Stimulated activated CD8-positive, alpha-beta memory T cell treated with anti-CD3 and anti-CD28 coated beads, Interleukin-4, amount 100 ng/mL, for 4 hours (primary cell): ENCODE measurements around the gene LUZP2.

ENCODE experiments used
- DNase-seq, 2 donors: peaks; one replicate each; pipeline ENCODE4 v3.0.0-alpha.2; 2020; ENCODE audit warnings: low read depth in 2 of 2, low spot score in 1 of 2

LUZP2 gene

DNA sequence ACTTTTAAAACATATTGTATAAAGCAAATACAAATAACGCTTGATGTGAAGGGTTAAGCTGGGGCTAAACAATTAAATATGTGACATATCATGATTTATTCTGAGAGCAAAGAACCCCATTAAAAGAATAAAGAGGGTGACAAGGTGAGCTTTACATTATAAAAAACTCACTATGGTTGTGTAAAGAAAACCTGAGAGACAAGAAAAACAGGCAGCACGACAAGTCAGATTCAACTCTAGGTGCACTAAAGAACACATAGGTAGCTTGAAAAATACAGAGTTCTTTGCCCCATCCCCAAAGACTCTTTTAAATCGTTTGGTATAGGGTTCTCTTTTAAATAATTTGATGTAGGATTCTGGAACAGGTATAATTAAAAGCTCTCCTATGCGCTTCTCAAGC, 63.5 kb downstream of the LUZP2 start:
- no peak for DNase-seq

DNA sequence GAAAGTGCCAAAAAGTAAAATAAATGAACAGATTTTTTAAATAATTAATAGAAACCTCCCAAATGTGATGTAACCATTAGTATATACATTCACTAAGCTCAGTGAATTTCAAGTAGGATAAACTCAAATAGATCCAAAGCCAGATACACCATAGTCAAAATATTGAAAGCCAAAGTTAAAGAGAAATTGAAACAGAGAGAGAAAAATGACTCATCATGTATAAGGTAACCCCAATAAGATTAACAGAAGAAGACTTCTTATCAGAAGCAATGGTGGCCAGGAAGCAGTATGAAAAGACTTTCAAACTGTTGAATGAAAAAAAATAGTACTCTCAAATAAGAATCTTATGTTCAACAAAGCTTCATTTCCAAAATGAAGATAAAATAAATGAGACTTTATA, 70.5 kb downstream of the LUZP2 start:
- DNase-seq, result no peak

DNA sequence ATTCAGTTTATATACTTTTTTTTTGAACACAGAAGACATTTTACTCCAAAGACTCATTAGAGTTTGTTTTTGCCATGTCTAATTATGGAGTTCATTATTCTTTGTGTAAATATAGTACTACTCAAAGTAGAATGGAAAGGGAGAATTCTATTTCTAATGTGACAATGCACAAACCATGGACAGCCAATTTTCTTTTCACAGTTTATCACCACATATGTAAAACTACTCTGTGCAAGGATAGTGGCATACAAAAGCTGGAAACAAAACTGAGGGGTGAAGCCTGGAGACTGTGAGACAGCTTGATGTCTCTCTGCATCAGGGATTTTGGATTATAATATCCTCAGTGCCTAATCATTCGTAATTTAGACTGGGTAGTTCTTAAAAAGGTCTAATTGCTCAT, 75.5 kb downstream of the LUZP2 start:
- DNase-seq, result no peak

DNA sequence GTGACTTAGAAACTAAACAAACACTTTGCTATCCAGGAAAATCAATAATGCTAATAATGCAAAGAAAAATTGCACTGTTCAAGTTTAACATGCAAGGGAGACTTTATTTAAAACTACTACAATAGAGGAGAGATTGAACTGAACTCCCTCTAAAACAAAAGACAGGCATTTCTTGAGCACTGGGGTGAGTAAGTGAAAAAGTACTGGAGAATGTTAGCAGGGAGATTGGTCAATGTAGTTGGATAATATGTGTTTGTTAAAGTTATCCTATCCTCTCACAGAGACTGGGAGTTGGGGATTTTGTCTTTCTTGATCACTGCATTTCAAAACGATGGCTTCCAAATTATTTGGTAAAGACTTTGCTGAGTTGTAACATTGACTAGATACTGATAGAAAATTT, 77.6 kb downstream of the LUZP2 start:
- DNase-seq, result no peak

DNA sequence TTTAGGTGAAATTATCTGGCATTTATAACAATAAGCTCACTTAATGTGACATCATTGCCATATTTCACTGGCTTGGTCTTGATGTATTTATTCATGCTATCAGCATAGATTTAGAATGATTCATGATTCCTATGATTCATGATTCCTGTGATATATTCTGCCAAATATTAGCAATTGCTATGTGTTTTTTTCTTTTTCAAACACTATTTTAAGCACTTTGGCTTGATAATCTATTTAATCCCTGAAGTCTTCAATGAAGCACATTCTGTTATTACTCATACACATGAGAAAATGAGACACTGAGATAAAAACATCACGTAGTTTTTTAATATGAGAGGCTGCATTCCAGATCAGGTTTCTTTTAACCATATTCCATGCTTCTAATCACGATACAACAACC, 78.5 kb downstream of the LUZP2 start:
- no peak for DNase-seq

DNA sequence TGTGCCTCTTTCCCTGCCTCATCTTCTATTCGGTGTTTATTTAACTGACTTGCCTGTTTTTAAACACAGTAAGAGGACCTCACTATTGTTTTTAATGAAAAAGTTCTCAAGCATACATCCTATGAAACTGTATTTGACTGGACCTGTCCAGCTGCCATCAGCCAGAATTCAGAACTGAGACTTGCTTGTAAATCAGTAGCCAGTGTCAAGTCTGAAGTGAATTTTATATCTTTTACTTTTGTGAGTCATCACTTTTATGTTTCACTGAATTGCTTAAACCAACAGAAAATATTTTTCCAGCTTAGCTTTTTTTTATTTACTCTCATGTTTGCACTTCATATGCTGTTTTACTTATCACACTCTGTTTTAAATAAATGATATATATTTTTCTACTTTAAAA, 88.3 kb downstream of the LUZP2 start:
- no peak for DNase-seq

DNA sequence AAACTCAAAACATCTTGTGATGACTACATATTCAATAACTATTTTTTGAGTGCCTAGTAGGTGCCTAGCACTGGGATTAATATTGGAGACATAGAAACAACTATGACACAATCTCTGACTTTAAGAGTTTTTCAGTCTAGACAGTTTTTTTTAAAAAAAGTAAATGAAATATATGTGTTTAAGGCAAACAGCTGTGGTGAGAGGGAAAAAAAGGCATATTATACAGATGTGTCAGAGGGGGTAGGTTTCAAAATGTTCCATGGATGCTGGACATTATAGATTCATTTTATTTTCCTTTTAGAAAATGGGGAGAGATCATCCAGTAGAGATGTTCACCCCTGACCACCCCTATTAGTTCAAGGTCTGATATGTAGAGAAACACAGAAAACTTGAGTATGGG, 90.8 kb downstream of the LUZP2 start:
- DNase-seq, result no peak

DNA sequence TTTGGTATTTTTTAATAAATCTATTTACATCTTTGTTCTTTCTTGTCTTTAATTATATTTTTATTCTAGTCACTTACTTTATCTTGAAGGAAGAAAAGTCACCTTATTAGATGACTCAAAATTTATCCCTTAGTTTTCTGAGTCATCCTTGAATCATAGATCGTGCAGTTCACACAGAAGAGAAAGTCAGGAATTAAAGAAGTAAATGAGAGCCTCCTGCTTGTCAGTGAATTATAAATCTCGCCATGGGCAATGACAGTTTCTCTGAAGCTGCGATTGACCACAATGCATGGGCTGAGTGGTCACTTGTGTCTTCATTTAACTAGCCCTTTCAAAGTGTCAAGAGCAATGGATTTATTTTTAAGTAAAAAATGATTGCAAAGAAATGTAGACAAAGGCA, 91.2 kb downstream of the LUZP2 start:
- no peak for DNase-seq

DNA sequence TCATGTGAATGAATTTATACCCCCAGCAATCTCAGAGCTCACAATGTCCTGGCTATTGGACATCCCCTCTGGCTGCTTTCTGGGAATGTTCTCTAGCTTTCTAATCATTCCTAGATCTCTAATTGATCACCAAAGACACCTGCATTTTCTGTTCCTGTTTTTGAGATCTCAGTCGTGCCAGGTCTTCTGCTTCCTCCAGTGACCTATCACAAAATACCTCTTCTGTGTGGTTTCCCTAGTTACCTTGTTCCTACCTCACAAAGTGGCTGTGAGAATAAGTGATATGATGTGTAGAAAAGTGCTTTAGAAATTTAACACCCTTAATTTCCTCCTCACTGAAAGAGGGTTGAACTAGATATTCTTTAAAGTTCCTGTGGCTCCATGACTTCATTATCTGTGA, 92.2 kb downstream of the LUZP2 start:
- DNase-seq, result no peak

DNA sequence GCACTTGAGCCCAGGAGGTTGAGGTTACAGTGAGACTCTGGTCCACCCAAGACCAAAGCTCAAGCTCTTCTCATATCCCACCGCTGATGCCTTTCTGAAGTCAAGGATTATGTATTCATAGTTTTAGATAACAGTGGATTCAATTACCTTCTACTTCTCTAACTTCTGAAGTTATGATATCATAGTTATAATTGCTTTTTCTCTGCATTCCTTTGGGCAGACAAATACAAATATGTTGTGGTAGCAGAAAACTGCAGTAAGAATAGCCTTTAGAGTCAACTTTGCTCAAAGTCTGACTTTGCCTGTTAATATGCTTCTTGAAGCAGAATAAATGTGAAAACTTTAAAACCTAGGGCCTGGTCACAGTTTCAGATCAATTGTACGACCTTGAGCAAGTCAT, 94.4 kb downstream of the LUZP2 start:
- no peak for DNase-seq

DNA sequence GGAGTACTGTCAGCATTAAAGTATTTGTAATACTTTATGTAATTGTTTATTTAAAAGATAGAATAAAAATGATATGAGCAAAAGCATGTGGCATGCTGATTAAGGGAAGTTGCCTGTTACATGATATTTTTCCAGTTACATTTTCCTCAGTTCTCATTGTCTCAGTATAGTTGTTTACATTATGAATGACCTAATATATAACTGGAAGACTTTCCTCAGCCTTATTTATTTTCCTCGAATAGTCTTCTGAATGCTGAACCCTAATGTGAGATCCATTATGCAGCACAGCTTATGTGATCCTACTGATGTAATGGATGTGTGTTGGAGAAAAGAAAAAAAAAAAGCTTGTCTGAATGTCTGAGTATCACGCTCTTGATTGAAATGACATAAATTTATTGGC, 95.5 kb downstream of the LUZP2 start:
- DNase-seq, result no peak

DNA sequence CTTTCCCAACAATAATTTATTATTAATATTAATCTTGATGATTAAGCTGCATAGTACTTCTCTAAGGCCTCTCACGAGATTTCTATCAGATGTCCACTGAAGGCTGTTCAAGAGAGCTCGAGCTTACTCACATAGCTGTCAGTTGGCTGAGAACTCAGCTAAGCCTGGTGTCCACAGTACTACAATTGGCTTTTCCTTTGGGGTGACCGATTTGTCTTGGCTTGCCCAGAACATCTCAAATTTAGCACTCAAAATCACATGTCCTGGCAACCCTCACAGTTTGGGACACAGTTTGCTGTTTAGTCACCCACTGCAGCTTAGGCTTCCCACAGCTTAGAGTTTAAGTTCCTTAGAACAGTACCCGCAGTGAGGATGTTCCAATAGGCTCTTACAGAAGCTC, 96.5 kb downstream of the LUZP2 start:
- DNase-seq, result no peak

DNA sequence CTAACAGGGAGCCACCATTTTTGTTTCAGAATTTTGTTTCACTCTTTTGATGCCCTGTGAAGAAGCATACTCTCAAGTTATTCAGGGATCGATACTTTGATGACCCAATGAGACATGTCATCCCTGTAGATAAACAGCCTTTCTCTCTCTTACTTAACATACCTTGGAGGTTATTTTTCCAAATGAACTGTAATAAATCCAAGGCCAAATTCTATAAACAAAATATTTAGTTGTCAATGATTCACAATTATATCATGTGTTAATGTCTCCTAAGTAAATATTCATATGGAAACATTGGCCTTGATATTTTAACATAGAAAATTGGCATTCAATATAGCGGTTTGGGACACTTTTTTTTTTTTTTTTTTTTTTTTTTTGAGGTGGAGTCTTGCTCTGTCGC, 97.5 kb downstream of the LUZP2 start:
- no peak for DNase-seq

DNA sequence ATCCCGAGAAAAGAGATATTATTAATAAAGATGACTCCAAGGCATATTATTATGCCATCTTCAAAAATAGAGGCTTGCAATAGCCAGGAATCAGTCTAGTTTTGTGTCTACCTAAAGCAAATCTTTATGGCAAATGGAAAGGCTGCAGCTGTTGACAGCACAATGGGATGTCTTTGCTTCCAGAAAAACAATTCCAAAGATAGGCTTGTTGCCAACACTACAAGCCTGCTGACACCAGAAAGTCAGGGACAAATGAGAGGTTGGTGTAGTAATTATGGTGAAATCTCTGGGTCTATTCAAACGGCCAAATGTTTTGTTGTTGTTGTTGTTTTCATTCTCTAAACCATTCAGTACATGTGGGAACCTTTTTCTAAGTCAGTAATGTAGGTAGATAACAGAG, 101.8 kb downstream of the LUZP2 start:
- DNase-seq, result no peak

DNA sequence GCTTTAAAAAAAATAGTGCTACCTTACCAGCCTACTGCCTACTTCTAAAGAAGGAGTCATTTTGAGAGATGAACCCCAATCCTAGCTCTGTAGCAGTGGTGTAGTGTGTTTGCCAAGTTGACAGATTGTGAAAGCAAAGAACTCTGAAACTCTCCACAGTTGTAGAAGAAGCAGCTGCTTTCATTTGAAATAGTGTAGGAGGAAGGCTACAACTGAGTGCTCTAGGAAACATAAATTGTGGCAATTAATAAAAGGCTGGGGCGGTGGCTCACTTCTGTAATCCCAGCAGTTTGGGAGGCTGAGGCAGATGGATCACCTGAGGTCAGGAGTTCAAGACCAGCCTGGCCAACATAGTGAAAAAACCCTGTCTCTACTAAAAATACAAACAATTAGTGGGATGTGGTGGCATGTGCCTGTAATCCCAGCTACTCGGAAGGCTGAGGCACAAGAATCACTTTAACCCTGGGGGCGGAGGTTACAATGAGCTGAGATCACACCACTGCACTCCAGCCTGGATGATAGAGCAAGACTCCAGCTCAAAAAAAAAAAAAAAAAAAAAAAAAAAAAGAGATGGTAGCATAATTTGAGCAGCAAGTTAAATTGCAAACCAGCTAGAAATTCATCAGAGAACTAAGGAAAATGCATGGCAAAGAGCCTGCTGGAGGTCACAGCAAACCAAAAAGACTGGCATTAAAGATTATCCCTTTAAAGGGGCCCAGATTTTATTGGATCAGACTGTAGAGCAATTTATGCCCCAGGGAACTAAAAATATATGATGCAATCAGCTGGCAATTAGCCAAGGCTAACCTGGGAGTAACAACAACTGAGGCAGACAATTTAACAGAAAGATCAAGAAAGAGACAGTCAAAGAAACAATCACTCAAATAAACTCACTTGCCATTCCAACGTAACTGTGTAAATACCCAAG, 112.6 kb downstream of the LUZP2 start:
- DNase-seq, result no peak

DNA sequence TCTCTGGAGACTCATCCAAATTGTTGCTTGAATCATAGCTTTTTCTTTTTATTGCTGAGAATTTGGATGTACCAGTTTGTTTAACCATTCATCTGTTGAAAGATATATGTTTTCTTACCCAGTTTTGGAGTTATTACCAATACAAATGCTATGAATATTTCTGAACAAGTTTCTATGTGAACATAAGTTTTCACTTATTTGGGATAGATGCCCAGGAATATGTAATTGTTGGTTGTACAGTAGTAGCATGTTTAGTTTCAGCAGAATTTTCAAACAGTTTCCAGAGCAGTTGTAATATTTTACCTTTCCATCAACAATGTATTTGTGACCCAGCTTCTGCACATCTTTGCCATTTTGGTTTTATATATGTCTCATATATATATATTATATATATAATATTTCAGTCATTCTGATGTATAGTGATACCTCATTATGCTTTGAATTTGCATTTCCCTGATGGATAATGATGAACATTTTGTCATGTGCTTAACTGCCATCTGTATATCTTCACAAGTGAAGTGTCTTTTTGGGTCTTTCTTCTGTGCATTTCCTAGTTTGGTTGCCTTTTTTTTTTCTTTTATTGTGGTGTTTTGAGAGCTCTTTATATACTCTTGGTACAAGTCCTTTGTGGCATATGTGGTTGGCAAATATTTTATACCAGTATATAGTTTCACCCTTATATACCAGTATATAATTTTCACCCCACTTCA, 118.8 kb downstream of the LUZP2 start:
- DNase-seq, result no peak

DNA sequence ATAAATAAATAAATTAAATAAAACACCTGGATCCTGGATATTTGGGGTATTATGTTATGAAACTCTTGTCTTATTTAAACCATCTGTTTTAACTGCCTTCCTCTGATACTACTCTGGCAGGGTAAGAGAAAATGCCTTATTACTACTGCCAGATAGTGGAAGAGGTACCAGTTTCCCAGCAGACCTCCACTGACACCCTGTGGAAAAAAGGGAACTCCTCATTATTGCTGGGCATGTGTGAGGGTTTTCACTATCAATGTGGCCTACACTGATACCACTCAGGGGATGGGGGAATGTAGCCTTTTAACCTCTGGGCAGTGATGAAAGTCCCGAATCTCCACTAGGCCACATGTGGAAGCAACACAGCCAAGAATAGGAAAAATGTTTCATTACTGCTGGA, 121.0 kb downstream of the LUZP2 start:
- no peak for DNase-seq

DNA sequence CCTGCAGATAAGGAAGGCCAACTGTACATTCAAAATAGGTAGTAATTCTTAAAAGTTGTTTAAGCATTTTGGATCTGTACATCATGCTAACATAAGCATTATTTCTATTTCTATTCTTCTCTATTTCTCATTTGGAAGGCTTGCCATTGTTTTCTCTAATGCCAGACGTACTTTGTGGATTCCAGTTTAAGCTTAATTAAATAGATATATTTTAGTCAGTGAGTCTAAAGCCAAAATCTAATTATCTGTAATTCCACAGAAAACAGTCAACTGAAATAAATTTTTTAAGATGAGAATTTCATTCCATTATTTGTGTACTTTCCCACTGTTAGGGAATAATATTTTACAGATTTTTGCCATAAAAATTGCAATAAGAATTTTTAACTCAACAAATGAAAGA, 123.0 kb downstream of the LUZP2 start:
- no peak for DNase-seq

DNA sequence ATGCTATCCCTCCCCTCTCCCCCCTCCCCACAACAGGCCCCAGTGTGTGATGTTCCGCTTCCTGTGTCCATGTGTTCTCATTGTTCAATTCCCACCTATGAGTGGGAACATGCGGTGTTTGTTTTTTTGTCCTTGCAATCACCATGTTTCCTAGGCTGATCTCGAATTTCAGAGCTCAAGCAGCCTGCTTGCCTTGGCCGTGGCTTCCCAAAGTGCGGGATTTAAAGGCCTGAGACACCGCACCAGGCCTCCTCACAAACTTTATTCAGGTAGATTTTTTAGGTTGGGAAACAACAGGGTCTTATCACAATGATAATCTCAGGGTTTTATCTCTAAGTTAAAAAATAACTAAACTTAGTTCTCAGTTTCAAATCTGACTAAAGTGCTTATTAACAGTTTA, 125.4 kb downstream of the LUZP2 start:
- DNase-seq, result no peak

DNA sequence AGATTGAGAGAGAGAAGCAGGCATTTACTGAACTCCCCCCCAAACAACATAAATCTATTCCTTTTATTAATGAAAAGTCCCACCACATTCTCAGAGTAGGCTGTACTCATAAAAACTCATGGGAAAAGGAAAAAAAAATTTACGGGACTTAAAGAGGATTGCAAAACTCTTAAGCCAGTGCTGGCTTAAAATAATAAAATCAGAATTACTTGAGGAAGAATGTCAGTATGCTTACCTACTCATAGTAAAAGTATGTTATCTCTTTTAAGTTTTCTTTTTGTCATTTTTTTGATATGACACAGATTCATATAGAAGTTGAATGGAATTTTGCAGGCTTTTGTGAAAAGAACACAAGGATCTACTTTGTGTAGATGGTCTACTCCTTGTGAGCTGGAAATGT, 126.3 kb downstream of the LUZP2 start:
- no peak for DNase-seq

DNA sequence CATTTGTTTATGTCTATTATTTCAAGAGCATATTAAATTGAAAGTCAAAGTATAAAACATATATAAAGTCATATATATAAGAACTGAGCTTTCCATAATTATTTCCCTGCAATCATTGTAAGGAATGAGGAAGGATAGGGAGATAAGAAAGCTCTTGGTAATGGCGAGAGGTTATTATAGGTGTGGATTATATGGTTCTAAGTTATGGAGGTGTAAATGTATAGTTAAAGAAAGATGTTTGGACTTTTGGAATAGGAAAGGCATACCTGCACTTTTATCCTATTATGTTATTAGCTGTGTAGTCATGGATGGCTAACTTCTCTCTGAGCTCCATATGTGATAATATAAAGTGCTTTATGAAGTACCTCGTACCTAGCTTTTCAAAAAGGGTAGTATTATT, 127.6 kb downstream of the LUZP2 start:
- no peak for DNase-seq

DNA sequence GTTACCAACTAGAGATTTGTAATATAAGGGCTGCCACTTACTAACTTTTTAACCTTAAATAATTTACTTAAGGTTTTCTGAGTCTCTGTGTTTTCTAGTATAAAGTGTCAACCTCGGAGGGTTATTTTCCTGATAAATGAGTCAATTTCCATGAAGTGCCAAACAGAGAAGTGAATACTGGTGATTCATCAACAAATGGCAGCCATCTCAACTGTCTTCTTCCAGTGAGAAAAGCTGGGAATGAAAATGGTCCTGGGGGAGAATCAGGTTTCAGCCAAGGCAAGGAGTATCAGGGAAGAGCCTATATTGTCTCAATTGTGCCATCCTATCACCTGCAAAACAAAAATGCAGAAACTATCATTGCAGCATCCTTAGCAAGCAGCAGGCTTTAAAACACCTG, 129.1 kb downstream of the LUZP2 start:
- no peak for DNase-seq
